A673 (cell line): ENCODE data around the gene TBC1D22A.

Experiments used
- EZH2 ChIP-seq: fragments of 200-600 bp; sonication (generic); IDR thresholded peaks from 2 replicates; pipeline ENCODE4 v1.6.1; 2017; ENCODE audit warnings: borderline replicate concordance, low read depth, mild to moderate bottlenecking, mixed read lengths, antibody characterized with exemption, low read length; ENCODE audit not compliant: poor library complexity, severe bottlenecking
- TF ChIP-seq, protein P1 (sequence below): fragments of 300-800, 200-600 bp; sonication (generic); conservative IDR thresholded peaks from 2 replicates; pipeline ENCODE4 v1.5.1; 2017; ENCODE audit warnings: low read depth, mild to moderate bottlenecking, antibody characterized with exemption, low read length, moderate library complexity, mixed read lengths

DNA sequence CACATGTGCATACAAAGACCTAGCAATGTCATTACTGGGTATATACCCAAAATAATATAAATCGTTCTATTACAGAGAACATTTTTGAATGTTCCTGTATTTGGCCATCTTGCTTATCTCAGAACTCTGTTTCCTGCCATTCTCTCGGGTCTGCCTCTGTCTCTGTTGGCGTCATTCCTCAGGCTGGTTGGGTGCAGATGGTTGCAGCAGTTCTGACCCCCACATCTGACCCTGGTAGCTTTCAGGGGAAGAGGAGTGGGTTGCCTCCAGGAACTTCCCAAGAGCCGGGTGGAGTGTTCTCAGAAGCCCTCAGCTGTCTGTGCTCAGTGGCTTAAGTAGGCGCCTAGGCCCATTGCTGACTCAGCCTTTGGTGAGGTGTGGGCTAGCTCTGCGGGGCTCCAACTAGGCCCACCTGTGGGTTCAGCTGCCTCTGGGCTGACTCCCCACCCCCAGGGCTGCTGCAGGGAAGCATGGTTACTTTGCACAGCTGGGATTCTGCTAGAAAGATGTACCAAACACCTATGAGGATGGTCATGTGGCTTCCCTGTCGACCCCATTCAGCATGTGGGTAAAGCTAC lies 114.0 kb downstream of the TBC1D22A start:
- TF ChIP-seq, protein P1, sequence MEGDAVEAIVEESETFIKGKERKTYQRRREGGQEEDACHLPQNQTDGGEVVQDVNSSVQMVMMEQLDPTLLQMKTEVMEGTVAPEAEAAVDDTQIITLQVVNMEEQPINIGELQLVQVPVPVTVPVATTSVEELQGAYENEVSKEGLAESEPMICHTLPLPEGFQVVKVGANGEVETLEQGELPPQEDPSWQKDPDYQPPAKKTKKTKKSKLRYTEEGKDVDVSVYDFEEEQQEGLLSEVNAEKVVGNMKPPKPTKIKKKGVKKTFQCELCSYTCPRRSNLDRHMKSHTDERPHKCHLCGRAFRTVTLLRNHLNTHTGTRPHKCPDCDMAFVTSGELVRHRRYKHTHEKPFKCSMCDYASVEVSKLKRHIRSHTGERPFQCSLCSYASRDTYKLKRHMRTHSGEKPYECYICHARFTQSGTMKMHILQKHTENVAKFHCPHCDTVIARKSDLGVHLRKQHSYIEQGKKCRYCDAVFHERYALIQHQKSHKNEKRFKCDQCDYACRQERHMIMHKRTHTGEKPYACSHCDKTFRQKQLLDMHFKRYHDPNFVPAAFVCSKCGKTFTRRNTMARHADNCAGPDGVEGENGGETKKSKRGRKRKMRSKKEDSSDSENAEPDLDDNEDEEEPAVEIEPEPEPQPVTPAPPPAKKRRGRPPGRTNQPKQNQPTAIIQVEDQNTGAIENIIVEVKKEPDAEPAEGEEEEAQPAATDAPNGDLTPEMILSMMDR: no peak
- TF ChIP-seq EZH2: no peak
